Measurements from ENCODE around the gene PDE8B. TPM values are rescaled to one million over a fixed set of nuclear protein-coding genes. Genes with fewer than 3 reads are reported as not detected.

PDE8B gene
- total RNA-seq, 1 experiment from 2014 or later = 0.17 TPM

GRCh38 chr5:77305956-77306355 is 95.5 kb downstream of the PDE8B start:
- no peaks in the 10 kb centered on the region for H3K9me3 ChIP-seq (ENCODE audit: control insufficient read depth in 1 of 2, insufficient read depth in 1 of 2, low read depth in 1 of 2, low read length in 2 of 2)
- no peak overlapping the region for H3K4me2 ChIP-seq (ENCODE audit: low read length)
- H2AFZ ChIP-seq (ENCODE audit: low read depth, low read length, poor library complexity, severe bottlenecking) = no peak overlapping the region
- intact Hi-C loops (cut with micrococcal nuclease) = no loop called here
- no peaks in the 10 kb centered on the region for H3K4me1 ChIP-seq (ENCODE audit: control insufficient read depth in 1 of 2, insufficient read depth in 2 of 2, low read length in 2 of 2)
- DNase-seq (ENCODE audit: low read depth, low spot score) (no peak), ATAC-seq (no peak)
- H3K9me2 ChIP-seq (ENCODE audit: insufficient read depth) = no peaks in the 10 kb centered on the region
- ChIA-PET CTCF (no interaction called here), POLR2A (no interaction called here), RAD21 (ENCODE audit: low non-redundant PET in 1 of 2, low total read pairs in 2 of 2, uncharacterized antibody in 2 of 2, unreplicated experiment in 2 of 2) (no interaction called here)
- no peaks in the 10 kb centered on the region for H3K27me3 ChIP-seq (ENCODE audit: insufficient read depth, low read length)
- no TSS peak for BruUV-seq (replicated peaks)
- H4K20me1 ChIP-seq (ENCODE audit: insufficient read depth) = no peaks in the 10 kb centered on the region
- H3K4me3 ChIP-seq (replicated peaks in 1 of 2; ENCODE audit: low read depth in 1 of 2, low read length in 2 of 2) = no peak overlapping the region
- H3K9ac ChIP-seq (ENCODE audit: low read length) = no peak overlapping the region
- no peaks in the 10 kb centered on the region for H3K36me3 ChIP-seq (ENCODE audit: control insufficient read depth in 1 of 2, insufficient read depth in 2 of 2, low read length in 2 of 2)
- TF ChIP-seq EZH2phosphoT487 (IDR thresholded peaks at IDR 0.05; ENCODE audit: borderline replicate concordance) (no peak), EGR1 (IDR thresholded peaks at IDR 0.05; ENCODE audit: low read depth) (no peak)
- H3K27ac ChIP-seq (ENCODE audit: low read depth, low read length) = no peak overlapping the region
- no peaks in the 10 kb centered on the region for H3K79me2 ChIP-seq (ENCODE audit: insufficient read depth, low read length)

GRCh38 chr5:77306531-77306930 is 96.1 kb downstream of the PDE8B start:
- Histone ChIP-seq H3K4me2 (ENCODE audit: low read length) (no peak overlapping the region), H2AFZ (ENCODE audit: low read depth, low read length, poor library complexity, severe bottlenecking) (no peak overlapping the region), H3K79me2 (ENCODE audit: insufficient read depth, low read length) (no peaks in the 10 kb centered on the region), H3K27ac (ENCODE audit: low read depth, low read length) (no peak overlapping the region), H3K9ac (ENCODE audit: low read length) (no peak overlapping the region), H3K9me2 (ENCODE audit: insufficient read depth) (no peaks in the 10 kb centered on the region), H3K9me3 (ENCODE audit: control insufficient read depth in 1 of 2, insufficient read depth in 1 of 2, low read depth in 1 of 2, low read length in 2 of 2) (no peaks in the 10 kb centered on the region), H3K36me3 (ENCODE audit: control insufficient read depth in 1 of 2, insufficient read depth in 2 of 2, low read length in 2 of 2) (no peaks in the 10 kb centered on the region), H3K4me3 (replicated peaks in 1 of 2; ENCODE audit: low read depth in 1 of 2, low read length in 2 of 2) (no peak overlapping the region), H3K4me1 (ENCODE audit: control insufficient read depth in 1 of 2, insufficient read depth in 2 of 2, low read length in 2 of 2) (no peaks in the 10 kb centered on the region), H3K27me3 (ENCODE audit: insufficient read depth, low read length) (no peaks in the 10 kb centered on the region), H4K20me1 (ENCODE audit: insufficient read depth) (no peaks in the 10 kb centered on the region)
- ChIA-PET RAD21 (ENCODE audit: low non-redundant PET in 1 of 2, low total read pairs in 2 of 2, uncharacterized antibody in 2 of 2, unreplicated experiment in 2 of 2) (no interaction called here), POLR2A (no interaction called here), CTCF (no interaction called here)
- no TSS peak for BruUV-seq (replicated peaks)
- intact Hi-C loops (cut with micrococcal nuclease) = no loop called here
- ATAC-seq (no peak), DNase-seq (ENCODE audit: low read depth, low spot score) (no peak)
- TF ChIP-seq EGR1 (IDR thresholded peaks at IDR 0.05; ENCODE audit: low read depth) (no peak), SP1 (IDR thresholded peaks at IDR 0.05; ENCODE audit: low read depth) (no peak), MAX (IDR thresholded peaks at IDR 0.05) (no peak), JUND (IDR thresholded peaks at IDR 0.05) (no peak), RAD21 (IDR thresholded peaks at IDR 0.05; ENCODE audit: low read depth) (no peak)

Data from HCT116 (cell line).